Skeletal muscle satellite cell (primary cell): Measurements from ENCODE around the gene NDC1.

Experiments
- H3K27me3 ChIP-seq: 2 replicates; pipeline ENCODE4 v1.7.0; 2013; ENCODE audit warnings: low read length; ENCODE audit not compliant: control insufficient read depth, insufficient read depth
- H3K36me3 ChIP-seq: 2 replicates; pipeline ENCODE4 v1.7.0; 2013; ENCODE audit warnings: mild to moderate bottlenecking, control low read depth, low read length; ENCODE audit not compliant: insufficient read depth
- H3K4me1 ChIP-seq: 2 replicates; pipeline ENCODE4 v1.7.0; 2013; ENCODE audit warnings: low read length; ENCODE audit not compliant: control insufficient read depth, insufficient read depth
- H3K4me2 ChIP-seq: 2 replicates; pipeline ENCODE4 v1.7.0; 2013; ENCODE audit warnings: mild to moderate bottlenecking, low read length
- H3K4me3 ChIP-seq: 2 replicates; pipeline ENCODE4 v1.7.0; 2013; ENCODE audit warnings: low read length
- H3K9ac ChIP-seq: 2 replicates; pipeline ENCODE4 v1.7.0; 2013; ENCODE audit warnings: mild to moderate bottlenecking, low read depth, low read length, moderate library complexity
- H3K9me3 ChIP-seq: replicated peaks from 2 replicates; pipeline ENCODE4 v1.7.0; 2013; ENCODE audit warnings: mild to moderate bottlenecking, control low read depth, low read length

NDC1 gene

GRCh38 chr1:53851571-53852285 lies 13.6 kb upstream of the NDC1 start:
- no peak overlapping the region for H3K4me3 ChIP-seq
- H3K4me1 ChIP-seq = no peaks in the 10 kb centered on the region
- no peak overlapping the region for H3K4me2 ChIP-seq
- H3K36me3 ChIP-seq = peaks cover 6% of the 10 kb centered on the region
- H3K9ac ChIP-seq = no peak overlapping the region
- no peaks in the 10 kb centered on the region for H3K9me3 ChIP-seq
- H3K27me3 ChIP-seq = no peaks in the 10 kb centered on the region

GRCh38 chr1:53850082-53850673 lies 12.1 kb upstream of the NDC1 start:
- Histone ChIP-seq H3K4me3 (no peak overlapping the region), H3K9me3 (no peaks in the 10 kb centered on the region), H3K36me3 (no peaks in the 10 kb centered on the region), H3K27me3 (no peaks in the 10 kb centered on the region), H3K4me2 (no peak overlapping the region), H3K4me1 (no peaks in the 10 kb centered on the region), H3K9ac (no peak overlapping the region)

- H3K4me2 ChIP-seq = no peak overlapping the region
- H3K4me3 ChIP-seq = no peak overlapping the region
- H3K4me1 ChIP-seq = no peaks in the 10 kb centered on the region
- H3K9me3 ChIP-seq = no peaks in the 10 kb centered on the region
- no peaks in the 10 kb centered on the region for H3K27me3 ChIP-seq
- no peak overlapping the region for H3K9ac ChIP-seq
- H3K36me3 ChIP-seq = no peaks in the 10 kb centered on the region
Observed at GRCh38 chr1:53847980-53848379, 9.9 kb upstream of the NDC1 start.

- H3K9ac ChIP-seq = no peak overlapping the region
- H3K4me3 ChIP-seq = no peak overlapping the region
Observed at GRCh38 chr1:53842347-53842746, 4.3 kb upstream of the NDC1 start.

GRCh38 chr1:53838654-53838974 lies 518 bp upstream of the NDC1 start:
- peak overlapping the region; percentile 88 for H3K9ac ChIP-seq

More at GRCh38 chr1:53842347-53842746, 4.3 kb upstream of the NDC1 start:
- H3K4me2 ChIP-seq = no peak overlapping the region
- no peaks in the 10 kb centered on the region for H3K4me1 ChIP-seq
- H3K9me3 ChIP-seq = no peaks in the 10 kb centered on the region
- H3K27me3 ChIP-seq = no peaks in the 10 kb centered on the region
- no peaks in the 10 kb centered on the region for H3K36me3 ChIP-seq

GRCh38 chr1:53837646-53837923 lies 511 bp downstream of the NDC1 start:
- Histone ChIP-seq H3K4me2 (peak overlapping the region; percentile 85), H3K9ac (peak overlapping the region; percentile 88), H3K4me3 (peak overlapping the region; percentile 78), H3K27me3 (no peaks in the 10 kb centered on the region), H3K9me3 (no peaks in the 10 kb centered on the region), H3K4me1 (peaks cover 18% of the 10 kb centered on the region), H3K36me3 (peaks cover 5% of the 10 kb centered on the region)

More at GRCh38 chr1:53838654-53838974, 518 bp upstream of the NDC1 start:
- Histone ChIP-seq H3K4me3 (peak overlapping the region; percentile 78), H3K27me3 (no peaks in the 10 kb centered on the region), H3K9me3 (no peaks in the 10 kb centered on the region), H3K4me1 (peaks cover 18% of the 10 kb centered on the region), H3K4me2 (peak overlapping the region; percentile 85), H3K36me3 (peaks cover 5% of the 10 kb centered on the region)

GRCh38 chr1:53835491-53835890 lies 2.6 kb downstream of the NDC1 start:
- Histone ChIP-seq H3K9ac (no peak overlapping the region), H3K4me2 (peak overlapping the region; percentile 58), H3K36me3 (peaks cover 5% of the 10 kb centered on the region), H3K4me3 (no peak overlapping the region), H3K9me3 (no peaks in the 10 kb centered on the region), H3K4me1 (peaks cover 18% of the 10 kb centered on the region), H3K27me3 (no peaks in the 10 kb centered on the region)

GRCh38 chr1:53834776-53835175 lies 3.3 kb downstream of the NDC1 start:
- Histone ChIP-seq H3K36me3 (peaks cover 5% of the 10 kb centered on the region), H3K4me3 (no peak overlapping the region), H3K9ac (no peak overlapping the region), H3K27me3 (no peaks in the 10 kb centered on the region), H3K4me2 (peak overlapping the region; percentile 58), H3K4me1 (peaks cover 18% of the 10 kb centered on the region), H3K9me3 (no peaks in the 10 kb centered on the region)

- Histone ChIP-seq H3K27me3 (no peaks in the 10 kb centered on the region), H3K4me2 (no peak overlapping the region), H3K9ac (no peak overlapping the region), H3K36me3 (peaks cover 5% of the 10 kb centered on the region), H3K9me3 (no peaks in the 10 kb centered on the region), H3K4me3 (no peak overlapping the region), H3K4me1 (peaks cover 18% of the 10 kb centered on the region)
Observed at GRCh38 chr1:53833393-53833792, 4.7 kb downstream of the NDC1 start.

- H3K4me3 ChIP-seq = no peak overlapping the region
- H3K9ac ChIP-seq = no peak overlapping the region
Observed at GRCh38 chr1:53826367-53826766, 11.7 kb downstream of the NDC1 start.

GRCh38 chr1:53825306-53825705 lies 12.8 kb downstream of the NDC1 start:
- Histone ChIP-seq H3K4me1 (no peaks in the 10 kb centered on the region), H3K27me3 (no peaks in the 10 kb centered on the region), H3K4me2 (no peak overlapping the region), H3K36me3 (peaks cover 28% of the 10 kb centered on the region), H3K9me3 (no peaks in the 10 kb centered on the region), H3K4me3 (no peak overlapping the region), H3K9ac (no peak overlapping the region)

More at GRCh38 chr1:53826367-53826766, 11.7 kb downstream of the NDC1 start:
- H3K27me3 ChIP-seq = no peaks in the 10 kb centered on the region
- H3K9me3 ChIP-seq = no peaks in the 10 kb centered on the region
- peaks cover 28% of the 10 kb centered on the region for H3K36me3 ChIP-seq
- no peak overlapping the region for H3K4me2 ChIP-seq
- H3K4me1 ChIP-seq = no peaks in the 10 kb centered on the region

GRCh38 chr1:53822931-53823330 lies 15.2 kb downstream of the NDC1 start:
- H3K4me1 ChIP-seq = no peaks in the 10 kb centered on the region
- no peak overlapping the region for H3K4me2 ChIP-seq
- H3K36me3 ChIP-seq = peaks cover 30% of the 10 kb centered on the region
- no peak overlapping the region for H3K9ac ChIP-seq
- no peaks in the 10 kb centered on the region for H3K27me3 ChIP-seq
- H3K4me3 ChIP-seq = no peak overlapping the region
- H3K9me3 ChIP-seq = no peaks in the 10 kb centered on the region
